Measurements from ENCODE around the gene CPED1.

DNA sequence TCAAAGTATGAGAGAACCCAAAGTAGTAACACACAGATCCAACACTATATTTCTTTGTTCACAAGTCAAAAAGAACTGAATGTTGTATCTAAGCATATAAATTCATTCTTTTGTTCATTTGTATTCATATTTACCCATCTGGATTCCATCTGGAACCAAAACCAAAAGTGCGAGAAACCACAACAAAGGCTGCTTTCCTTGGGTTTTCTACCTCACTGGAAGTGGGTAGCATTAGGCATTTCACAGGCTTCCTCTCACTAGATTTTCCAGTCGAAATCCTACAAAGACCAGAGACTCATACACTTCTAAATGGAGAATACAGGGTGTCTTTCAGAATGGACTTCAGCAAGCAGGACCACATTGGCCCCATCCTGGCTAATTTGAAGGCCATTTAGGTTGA lies 230.5 kb downstream of the CPED1 start:
- TF ChIP-seq CTCF (IDR thresholded peaks at IDR 0.05), result no peak
- TF ChIP-seq POLR2AphosphoS5 (IDR thresholded peaks at IDR 0.05; ENCODE audit: low read depth, low read length), result no peak
